Measurements from ENCODE around the gene DHX16.

- no peak for TF ChIP-seq CTCF (IDR thresholded peaks at IDR 0.05)
- TF ChIP-seq EZH2 (IDR thresholded peaks at IDR 0.05; ENCODE audit: borderline replicate concordance, insufficient read depth, low read depth, low read length, poor library complexity, severe bottlenecking): no peak
Observed at GRCh38 chr6:30719791-30720737, 47.3 kb upstream of the DHX16 start, which contains the start of gene TUBB.
